Mammary epithelial cell (primary cell): ENCODE measurements around the gene ST6GALNAC2.
"Not testable (repeated sequence)": the region's sequence is repeated elsewhere in the genome, so short reads cannot be mapped to it uniquely, and the experiment has no call there.

ENCODE experiments used
- CTCF ChIP-seq, 2 donors: IDR thresholded peaks in 1 of 2; conservative IDR thresholded peaks in 1 of 2; 2 replicates each; pipeline ENCODE4 v1.5.1; 2011 to 2012; ENCODE audit warnings: inconsistent platforms in 2 of 2, low read length in 2 of 2, mild to moderate bottlenecking in 2 of 2, control low read depth in 1 of 2, low read depth in 1 of 2; ENCODE audit not compliant: insufficient read depth in 1 of 2; ENCODE audit errors: extremely low read depth in 1 of 2
- EZH2 ChIP-seq: IDR thresholded peaks from 2 replicates; pipeline ENCODE4 v1.6.1; 2012; ENCODE audit warnings: low read length, inconsistent platforms, borderline replicate concordance

- not testable (repeated sequence) for TF ChIP-seq CTCF (conservative IDR thresholded peaks at IDR 0.05 in 1 of 2, IDR thresholded peaks at IDR 0.05 in 1 of 2; ENCODE audit: extremely low read depth in 1 of 2, insufficient read depth in 1 of 2, low read depth in 1 of 2, low read length in 2 of 2); EZH2
Measured at GRCh38 chr17:76614064-76614759, 28.6 kb upstream of the ST6GALNAC2 start.
